Left lobe of liver (tissue), 2 donors: ENCODE measurements around the gene UBE2E2. TPM values are rescaled to one million over a fixed set of nuclear protein-coding genes. Genes with fewer than 3 reads are reported as not detected.

Experiments
- ATAC-seq: fragments of 200-7000 bp; cut with Tn5 transposase; one replicate; pipeline ENCODE4 v1.9.1; 2020; ENCODE audit warnings: mild to moderate bottlenecking, moderate library complexity
- DNase-seq: peaks from one replicate; pipeline ENCODE4 v3.0.0-alpha.2; 2020; ENCODE audit warnings: low spot score
- total RNA-seq: library from RNA; stranded (reverse); gene quantifications from one replicate; pipeline ENCODE4 v1.2.1, GENCODE V29; 2021
- donor health status: DM: no; HTN: no; CAD: no; lungs with moderate emphysema.
- donor health status: DM: no; HTN: yes; CAD: no.

The UBE2E2 gene
- total RNA-seq, 1 donor from 2014 or later = 14.4 TPM

GRCh38 chr3:23239211-23240068, 36.3 kb downstream of the UBE2E2 start:
- DNase-seq = no peak
- ATAC-seq = peak; percentile 82

DNA sequence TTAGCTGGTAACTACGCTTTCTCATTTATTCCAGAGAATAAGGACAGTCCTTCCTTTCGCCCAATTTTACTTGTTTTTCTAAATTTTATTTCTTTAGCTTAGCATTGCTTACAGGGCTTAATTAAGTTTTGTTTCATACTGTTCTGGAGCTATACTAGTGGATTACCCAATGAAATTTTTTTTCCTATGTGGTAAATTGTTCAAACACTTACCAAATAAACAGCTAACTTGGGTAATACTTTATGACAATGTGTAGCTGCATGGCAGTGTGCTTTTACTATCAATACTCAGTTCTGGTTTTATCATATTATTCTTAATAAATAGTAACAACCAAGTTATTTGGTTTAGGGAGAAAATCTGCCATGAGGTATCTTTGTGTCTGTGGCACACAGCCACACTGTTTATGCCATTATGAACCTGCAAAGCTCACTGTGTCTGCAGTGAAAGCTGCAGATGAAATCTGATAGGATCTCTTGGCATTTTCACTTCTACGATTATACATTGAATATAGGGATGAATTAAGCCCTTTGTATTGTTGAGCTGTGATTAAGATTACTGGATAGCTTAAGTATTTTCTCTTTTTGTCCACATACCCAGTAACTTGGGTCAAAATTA, 37.2 kb downstream of the UBE2E2 start:
- DNase-seq = no peak
- ATAC-seq = peak; percentile 35

GRCh38 chr3:23241256-23241655, 38.1 kb downstream of the UBE2E2 start:
- DNase-seq (no peak), ATAC-seq (no peak)

- DNase-seq = no peak
- no peak for ATAC-seq
Observed at GRCh38 chr3:23242106-23242505, 39.0 kb downstream of the UBE2E2 start.

- DNase-seq = no peak
- ATAC-seq = peak; percentile 65
Observed at GRCh38 chr3:23244324-23245041, 41.4 kb downstream of the UBE2E2 start.

- DNase-seq (no peak), ATAC-seq (no peak)
Observed at GRCh38 chr3:23246651-23247050, 43.5 kb downstream of the UBE2E2 start.

- DNase-seq = no peak
Observed at GRCh38 chr3:23248594-23249131, 45.5 kb downstream of the UBE2E2 start.

GRCh38 chr3:23249961-23250360, 46.8 kb downstream of the UBE2E2 start:
- DNase-seq (no peak), ATAC-seq (no peak)

More at GRCh38 chr3:23248594-23249131, 45.5 kb downstream of the UBE2E2 start:
- no peak for ATAC-seq

DNA sequence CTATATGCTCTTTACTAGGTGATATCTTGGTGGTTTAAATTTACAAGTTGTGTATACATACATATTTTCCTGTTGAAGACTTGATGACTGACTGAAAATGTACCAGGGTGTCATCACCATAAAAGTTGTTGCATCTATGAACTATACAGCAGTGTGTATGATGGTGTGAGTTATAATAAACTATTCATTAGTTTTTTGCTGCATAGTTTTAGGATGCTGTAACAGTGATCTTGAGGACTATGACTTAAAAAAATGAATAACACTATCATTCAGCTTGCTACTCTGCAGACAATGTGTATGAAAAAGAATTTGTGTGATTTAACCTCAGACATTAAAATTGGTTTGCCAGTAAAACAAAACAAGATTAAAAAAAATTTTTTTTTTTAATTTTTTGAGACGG, 49.0 kb downstream of the UBE2E2 start:
- ATAC-seq (no peak), DNase-seq (no peak)

DNA sequence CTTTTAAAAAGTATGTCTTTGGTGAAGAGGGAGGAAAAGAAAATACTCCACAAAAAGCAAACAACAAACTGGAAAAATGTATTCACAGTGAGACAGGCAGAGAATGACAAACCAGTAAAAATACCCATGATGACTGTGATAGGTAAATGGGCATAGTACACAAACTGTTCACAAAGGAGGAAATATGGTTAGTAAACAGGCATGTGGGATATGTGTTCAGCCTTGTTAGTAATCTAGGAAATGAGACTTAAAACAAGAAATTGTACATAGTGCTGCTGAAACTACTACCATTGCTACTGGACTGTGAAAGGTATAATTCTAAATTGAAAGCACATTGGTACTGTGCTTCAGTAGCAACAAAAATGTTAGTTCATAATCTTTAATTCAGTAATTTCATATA, 50.1 kb downstream of the UBE2E2 start:
- DNase-seq = no peak
- no peak for ATAC-seq

DNA sequence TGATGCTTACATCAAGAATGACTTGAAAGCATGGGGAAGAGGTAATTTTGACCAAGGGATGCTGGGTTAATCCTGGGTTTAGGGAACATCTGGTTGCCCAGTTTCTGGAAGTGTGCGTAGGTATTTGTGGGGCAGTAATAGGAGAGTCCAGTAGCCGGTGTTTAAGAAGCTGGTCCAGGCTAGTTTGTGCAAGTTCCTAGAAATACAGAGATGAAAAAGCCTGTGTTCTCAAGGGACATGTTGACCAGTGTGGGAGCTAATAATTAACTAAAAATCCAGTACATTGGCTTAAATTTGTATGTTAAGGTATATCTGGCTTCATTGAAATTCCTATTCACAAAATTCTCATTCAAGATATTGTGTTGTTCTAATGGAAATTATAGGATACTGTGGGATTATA, 51.2 kb downstream of the UBE2E2 start:
- ATAC-seq = peak; percentile 65

GRCh38 chr3:23254835-23255234, 51.7 kb downstream of the UBE2E2 start:
- ATAC-seq = peak; percentile 12
- DNase-seq = no peak

More for the DNA sequence above, 51.2 kb downstream of the UBE2E2 start:
- no peak for DNase-seq

DNA sequence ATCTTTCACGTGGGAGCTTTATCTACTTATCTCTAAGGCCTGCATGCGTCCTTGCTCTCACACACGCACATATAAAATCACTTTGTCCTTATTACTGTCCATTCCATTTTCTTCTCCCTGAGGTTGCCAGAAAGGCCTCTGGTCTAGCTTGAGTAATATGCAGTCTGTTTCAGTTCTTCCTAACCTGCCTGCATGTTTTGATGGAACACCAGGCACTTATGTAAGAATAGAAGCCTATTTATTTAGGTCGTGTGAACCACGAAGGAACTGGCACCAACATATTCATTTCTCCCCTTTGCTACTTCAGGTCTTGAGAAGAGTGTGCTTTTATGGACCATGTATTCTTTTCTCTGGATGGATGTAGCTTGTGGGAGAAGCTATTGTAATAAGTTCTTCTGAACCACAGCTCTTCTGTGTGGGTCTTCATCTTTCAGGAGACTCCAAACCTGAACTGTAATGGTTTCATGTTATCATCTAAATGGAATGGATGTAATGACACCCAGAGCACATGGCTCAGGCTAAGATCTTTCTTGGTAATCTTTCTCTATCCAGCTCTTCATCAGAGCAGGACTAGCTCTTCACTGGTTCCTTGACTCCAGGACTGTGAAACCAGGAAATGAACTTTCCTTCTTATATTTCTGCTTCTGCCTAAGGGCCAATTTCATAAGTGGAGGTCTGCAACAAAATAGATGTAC, 53.8 kb downstream of the UBE2E2 start:
- peak; percentile 40 for ATAC-seq

GRCh38 chr3:23258110-23258509, 55.0 kb downstream of the UBE2E2 start:
- DNase-seq = no peak
- ATAC-seq = no peak

More for the DNA sequence above, 53.8 kb downstream of the UBE2E2 start:
- DNase-seq = no peak

GRCh38 chr3:23259515-23259914, 56.4 kb downstream of the UBE2E2 start:
- ATAC-seq (no peak), DNase-seq (no peak)

DNA sequence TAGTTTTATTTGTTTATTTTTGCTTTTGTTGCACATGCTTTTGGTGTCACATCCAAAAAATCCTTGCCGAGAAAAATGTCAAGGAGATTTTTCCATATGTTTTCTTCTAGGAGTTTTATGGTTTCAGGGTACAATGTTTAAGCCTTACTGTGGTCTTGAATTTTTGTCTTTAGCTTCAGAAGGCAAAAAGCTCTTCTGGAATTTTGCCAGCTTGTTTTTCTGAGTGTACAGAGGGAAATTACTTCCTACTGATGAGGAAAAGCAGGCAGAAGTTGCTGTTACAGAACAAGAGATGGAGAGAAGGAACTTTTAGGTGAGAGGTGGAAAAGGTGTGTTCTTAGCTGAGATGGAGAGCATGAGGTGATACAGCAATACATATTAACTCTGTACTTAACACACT, 59.6 kb downstream of the UBE2E2 start:
- DNase-seq = no peak
- no peak for ATAC-seq

- DNase-seq (no peak), ATAC-seq (no peak)
Observed at GRCh38 chr3:23263796-23264195, 60.7 kb downstream of the UBE2E2 start.

DNA sequence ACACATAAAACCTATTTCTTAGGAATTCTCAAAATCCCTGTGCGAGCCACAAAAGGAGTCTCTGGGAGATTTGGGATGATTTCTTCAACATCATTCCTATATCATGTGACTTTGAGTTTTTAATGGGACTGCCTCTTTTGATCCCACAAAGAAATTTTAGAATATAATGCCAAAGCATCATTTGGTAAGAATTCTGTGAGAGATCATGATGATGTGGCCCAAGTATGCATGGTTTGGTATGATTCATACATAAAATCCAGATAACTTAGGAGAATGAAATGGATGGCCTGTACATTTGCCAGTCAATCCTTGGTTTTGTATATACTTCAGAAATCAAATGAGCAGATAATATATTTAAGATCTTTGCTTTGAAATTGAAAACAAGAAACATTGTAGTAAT, 61.3 kb downstream of the UBE2E2 start:
- DNase-seq (no peak), ATAC-seq (no peak)

GRCh38 chr3:23270423-23270822, 67.3 kb downstream of the UBE2E2 start:
- DNase-seq = no peak

GRCh38 chr3:23271876-23272741, 69.0 kb downstream of the UBE2E2 start:
- no peak for DNase-seq
- no peak for ATAC-seq

More at GRCh38 chr3:23270423-23270822, 67.3 kb downstream of the UBE2E2 start:
- ATAC-seq = no peak
